Stomach smooth muscle (tissue), 2 donors: ENCODE data around the gene PDE4B.
"Not testable (repeated sequence)": the region's sequence is repeated elsewhere in the genome, so short reads cannot be mapped to it uniquely, and the experiment has no call there.

ENCODE experiments used
- H3K27ac ChIP-seq: one replicate; pipeline ENCODE4 v1.7.0; 2013; ENCODE audit warnings: mild to moderate bottlenecking, low read length, inconsistent platforms
- H3K27me3 ChIP-seq, 2 donors: one replicate each; pipeline ENCODE4 v1.7.0; 2013; ENCODE audit warnings: low read length in 2 of 2; ENCODE audit not compliant: insufficient read depth in 2 of 2, control insufficient read depth in 1 of 2
- H3K36me3 ChIP-seq, 2 donors: one replicate each; pipeline ENCODE4 v1.7.0; 2013; ENCODE audit warnings: low read length in 2 of 2; ENCODE audit not compliant: control insufficient read depth in 2 of 2, insufficient read depth in 2 of 2
- H3K4me1 ChIP-seq: one replicate; pipeline ENCODE4 v1.7.0; 2013; ENCODE audit warnings: low read length; ENCODE audit not compliant: control insufficient read depth, insufficient read depth
- H3K4me3 ChIP-seq, 2 donors: one replicate each; pipeline ENCODE4 v1.7.0; 2013; ENCODE audit warnings: low read length in 2 of 2
- H3K9ac ChIP-seq, 2 donors: one replicate each; pipeline ENCODE4 v1.7.0; 2013; ENCODE audit warnings: low read length in 2 of 2, mild to moderate bottlenecking in 1 of 2
- H3K9me3 ChIP-seq, 2 donors: one replicate each; pipeline ENCODE4 v1.7.0; 2013; ENCODE audit warnings: low read length in 2 of 2; ENCODE audit not compliant: control insufficient read depth in 2 of 2
- donor health status: healthy.
- donor health status: Pancreatic carcinoma.

Gene PDE4B

DNA sequence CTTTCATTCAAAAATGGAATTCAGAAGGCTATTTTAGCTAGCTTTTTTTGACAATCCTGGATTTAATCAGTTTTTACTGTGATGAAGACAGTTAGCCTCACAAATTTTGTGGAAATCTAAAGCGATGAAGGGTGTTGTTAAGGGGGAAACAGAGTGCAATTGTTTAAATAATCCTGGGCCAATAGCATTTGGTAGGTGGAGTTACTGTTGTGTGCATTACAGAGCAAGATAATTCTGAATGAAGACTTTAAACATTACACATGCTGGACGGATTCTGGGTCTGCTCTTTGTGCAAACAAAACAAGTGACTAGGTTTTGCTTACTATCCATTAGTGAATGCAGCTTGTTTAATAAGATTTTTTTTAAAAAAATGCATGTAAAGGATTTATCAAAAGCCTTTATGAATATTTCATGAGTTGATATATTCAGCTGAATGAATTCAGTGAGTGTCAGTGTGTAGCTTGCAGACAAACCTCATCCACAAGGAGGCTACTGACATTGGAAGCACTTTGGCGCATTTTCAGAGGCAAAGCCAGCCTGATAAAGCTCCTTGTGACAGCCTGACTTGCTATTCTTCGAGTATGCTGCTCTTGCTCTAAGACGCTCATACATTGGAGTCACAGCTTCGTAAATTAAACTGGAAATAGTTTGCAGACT, 199.6 kb downstream of the PDE4B start:
- Histone ChIP-seq H3K9ac (no peak overlapping the region), H3K27ac (no peak overlapping the region)

DNA sequence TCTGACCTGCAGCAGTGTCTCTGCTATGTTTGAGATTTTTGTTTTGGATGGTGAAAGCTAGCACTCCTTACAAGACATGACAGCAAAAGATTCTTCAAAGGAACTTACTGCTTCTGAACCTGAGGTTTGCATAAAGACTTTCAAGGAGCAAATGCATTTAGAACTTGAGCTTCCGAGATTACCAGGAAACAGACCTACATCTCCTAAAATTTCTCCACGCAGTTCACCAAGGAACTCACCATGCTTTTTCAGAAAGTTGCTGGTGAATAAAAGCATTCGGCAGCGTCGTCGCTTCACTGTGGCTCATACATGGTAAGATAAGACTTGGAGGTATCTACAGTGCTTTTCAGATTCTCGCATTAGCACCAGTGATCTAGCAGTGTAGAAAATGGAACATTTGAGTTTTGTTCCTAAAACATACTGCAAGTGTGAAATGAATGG, 200.2 kb downstream of the PDE4B start:
- Histone ChIP-seq H3K36me3 (no peaks in the 10 kb centered on the region), H3K4me1 (no peaks in the 10 kb centered on the region), H3K9me3 (no peaks in the 10 kb centered on the region), H3K4me3 (peak overlapping the region in 1 of 2 donors; percentile 16), H3K27ac (no peak overlapping the region), H3K9ac (no peak overlapping the region), H3K27me3 (no peaks in the 10 kb centered on the region)

More for the DNA sequence above, 199.6 kb downstream of the PDE4B start:
- peak overlapping the region in 1 of 2 donors; percentile 16 for H3K4me3 ChIP-seq
- no peaks in the 10 kb centered on the region for H3K4me1 ChIP-seq
- H3K9me3 ChIP-seq = no peaks in the 10 kb centered on the region
- no peaks in the 10 kb centered on the region for H3K36me3 ChIP-seq
- no peaks in the 10 kb centered on the region for H3K27me3 ChIP-seq

DNA sequence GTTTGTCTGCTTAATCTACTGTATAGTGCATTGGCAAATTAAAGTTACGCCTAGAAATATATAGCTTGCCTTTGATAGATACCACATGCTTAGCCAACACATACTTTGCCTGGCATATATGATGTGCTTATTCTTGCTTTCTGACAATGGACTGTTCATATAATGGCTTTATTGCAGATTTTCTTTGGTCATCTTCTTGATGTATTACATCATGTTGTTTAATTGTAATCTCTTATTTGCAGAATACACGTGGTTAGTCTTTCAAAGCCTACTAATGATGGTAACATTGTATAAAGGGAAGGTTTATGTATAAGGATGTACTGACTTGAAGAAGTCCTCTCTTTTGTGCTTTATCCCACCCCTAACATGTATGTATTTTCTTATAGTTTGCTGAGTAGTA, 201.5 kb downstream of the PDE4B start:
- Histone ChIP-seq H3K9me3 (no peaks in the 10 kb centered on the region), H3K9ac (no peak overlapping the region), H3K27ac (no peak overlapping the region), H3K27me3 (no peaks in the 10 kb centered on the region), H3K4me3 (no peak overlapping the region), H3K36me3 (no peaks in the 10 kb centered on the region), H3K4me1 (no peaks in the 10 kb centered on the region)

DNA sequence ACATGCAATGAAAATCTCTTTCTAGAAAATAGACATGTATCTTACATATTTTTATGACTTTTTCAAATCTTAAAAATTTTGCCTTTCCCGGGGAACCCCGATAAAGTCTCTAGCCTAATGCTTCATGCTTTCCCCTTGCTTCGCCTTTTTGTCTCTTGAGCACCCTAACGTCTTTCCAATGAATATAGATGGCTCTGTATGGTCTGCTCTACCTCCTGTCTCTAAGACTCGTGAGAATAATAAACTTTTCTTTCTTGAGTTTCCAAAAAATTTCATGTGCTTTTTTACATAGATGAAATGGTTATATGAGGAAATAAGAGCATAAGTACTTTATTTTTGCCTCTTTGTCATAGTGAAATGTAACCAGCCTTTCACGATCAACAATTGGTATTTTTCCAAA, 202.6 kb downstream of the PDE4B start:
- no peaks in the 10 kb centered on the region for H3K4me1 ChIP-seq
- no peak overlapping the region for H3K9ac ChIP-seq
- no peaks in the 10 kb centered on the region for H3K27me3 ChIP-seq
- H3K27ac ChIP-seq = no peak overlapping the region
- no peaks in the 10 kb centered on the region for H3K9me3 ChIP-seq
- H3K36me3 ChIP-seq = no peaks in the 10 kb centered on the region
- no peak overlapping the region for H3K4me3 ChIP-seq

DNA sequence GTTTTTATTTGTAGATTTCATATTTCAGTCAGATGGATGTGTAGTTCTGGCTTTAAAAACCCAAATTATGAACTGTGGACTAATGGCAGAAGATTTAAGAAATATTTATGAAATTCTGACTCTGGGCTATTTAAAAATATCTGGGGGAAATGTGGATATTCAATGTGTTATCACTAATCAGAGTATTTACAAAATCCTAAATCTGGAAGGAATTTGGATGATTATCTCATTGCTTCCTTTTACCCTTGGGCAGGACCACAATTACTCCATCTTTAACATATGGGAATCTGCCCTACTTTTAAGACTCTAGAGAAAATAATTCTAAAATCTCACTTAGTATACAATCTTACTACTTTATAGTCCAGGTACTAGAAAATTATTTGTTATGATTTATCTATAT, 203.2 kb downstream of the PDE4B start:
- no peak overlapping the region for H3K27ac ChIP-seq

DNA sequence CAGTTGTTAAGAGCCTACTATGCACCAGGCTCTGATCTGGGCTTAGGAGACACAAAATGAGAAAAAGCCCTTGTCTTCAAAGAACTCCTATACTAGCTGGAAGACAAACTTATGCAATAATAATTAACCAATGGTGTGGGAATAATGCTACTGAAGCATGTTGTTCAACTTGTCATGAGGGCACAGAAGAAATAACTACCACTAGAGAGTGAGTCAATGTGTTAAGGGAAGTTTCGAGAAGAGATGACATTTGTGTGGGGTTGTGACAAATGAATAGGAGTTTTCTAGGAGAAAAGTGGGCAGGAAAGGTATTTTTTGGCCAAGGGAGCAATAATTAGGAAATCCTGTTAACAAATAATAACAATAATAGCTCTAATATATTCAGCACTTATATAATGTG, 205.0 kb downstream of the PDE4B start:
- Histone ChIP-seq H3K4me3 (no peak overlapping the region), H3K4me1 (no peaks in the 10 kb centered on the region), H3K27me3 (no peaks in the 10 kb centered on the region), H3K9ac (no peak overlapping the region), H3K9me3 (no peaks in the 10 kb centered on the region), H3K27ac (no peak overlapping the region), H3K36me3 (no peaks in the 10 kb centered on the region)

More for the DNA sequence above, 203.2 kb downstream of the PDE4B start:
- Histone ChIP-seq H3K9me3 (no peaks in the 10 kb centered on the region), H3K4me1 (no peaks in the 10 kb centered on the region), H3K36me3 (no peaks in the 10 kb centered on the region), H3K9ac (no peak overlapping the region), H3K27me3 (no peaks in the 10 kb centered on the region), H3K4me3 (no peak overlapping the region)

DNA sequence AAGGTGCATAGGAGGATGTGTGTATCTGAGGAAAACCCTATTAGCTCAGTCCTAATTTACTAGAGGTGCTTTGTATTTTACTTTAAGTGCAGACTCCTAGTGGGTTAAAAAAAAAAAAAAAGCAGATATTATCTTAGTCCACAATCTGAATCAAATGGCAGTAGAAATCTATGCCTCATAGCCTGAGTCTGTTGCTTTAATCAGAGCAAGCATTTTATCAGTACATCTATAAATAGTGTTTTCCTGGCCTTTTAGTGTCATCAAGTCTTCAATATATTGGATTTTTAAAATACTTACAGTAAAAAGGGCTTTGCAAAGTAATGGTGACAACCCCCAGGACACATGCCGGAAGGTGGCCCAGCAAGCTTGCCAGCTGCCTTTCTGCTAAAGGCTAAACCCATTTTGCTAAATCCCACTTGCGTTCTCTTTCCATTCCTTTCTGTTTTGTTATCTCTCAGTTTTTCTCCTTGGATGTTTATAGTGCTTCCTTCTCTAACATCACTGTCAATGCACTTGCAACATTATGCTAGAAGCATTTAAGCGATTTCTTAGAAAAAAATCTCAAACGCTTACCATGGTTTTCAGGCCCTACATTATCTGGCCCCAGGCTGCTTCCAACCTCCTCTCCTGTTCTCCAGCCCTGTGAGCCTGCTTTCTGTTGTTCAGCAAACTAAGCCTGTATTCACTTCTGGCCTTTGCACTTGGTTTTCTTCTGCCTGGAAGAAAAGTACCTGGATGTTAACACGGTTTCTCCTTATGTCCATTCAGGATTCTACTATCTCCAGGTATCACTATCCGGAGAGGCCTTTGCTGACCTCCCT, 206.3 kb downstream of the PDE4B start:
- H3K27ac ChIP-seq = no peak overlapping the region

DNA sequence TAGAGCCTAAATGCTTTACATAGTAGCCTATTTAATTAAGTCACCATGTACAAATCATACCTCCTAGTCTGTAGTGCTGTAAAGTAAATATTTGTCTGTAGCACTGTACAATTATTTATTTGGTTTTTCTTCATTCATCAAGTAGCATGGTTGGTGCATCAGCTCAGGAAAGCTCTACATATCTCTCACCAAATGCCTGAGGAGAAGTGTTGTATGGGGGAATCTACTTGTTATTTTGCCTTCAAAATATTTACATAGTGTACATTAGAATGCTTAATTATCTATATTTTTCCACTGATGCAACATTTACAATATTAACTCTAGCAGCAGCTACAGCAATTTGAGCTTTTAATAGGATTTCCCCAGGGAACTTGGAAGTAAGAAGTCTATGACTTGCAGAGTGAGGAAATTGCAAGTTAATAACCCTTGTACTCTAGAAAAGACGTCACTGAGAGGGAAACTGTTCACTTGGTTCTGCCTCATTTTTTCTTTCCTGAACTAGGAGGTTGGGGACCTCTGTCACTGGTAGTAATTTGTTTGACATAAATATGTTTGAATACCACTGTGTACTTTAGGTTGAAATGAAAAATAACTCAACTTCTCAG, 207.4 kb downstream of the PDE4B start:
- Histone ChIP-seq H3K36me3 (no peaks in the 10 kb centered on the region), H3K9ac (no peak overlapping the region), H3K4me1 (no peaks in the 10 kb centered on the region), H3K4me3 (no peak overlapping the region), H3K27me3 (no peaks in the 10 kb centered on the region), H3K9me3 (no peaks in the 10 kb centered on the region), H3K27ac (no peak overlapping the region)

More for the DNA sequence above, 206.3 kb downstream of the PDE4B start:
- no peaks in the 10 kb centered on the region for H3K36me3 ChIP-seq
- no peaks in the 10 kb centered on the region for H3K9me3 ChIP-seq
- H3K4me1 ChIP-seq = no peaks in the 10 kb centered on the region
- H3K9ac ChIP-seq = no peak overlapping the region
- no peaks in the 10 kb centered on the region for H3K27me3 ChIP-seq
- H3K4me3 ChIP-seq = no peak overlapping the region

DNA sequence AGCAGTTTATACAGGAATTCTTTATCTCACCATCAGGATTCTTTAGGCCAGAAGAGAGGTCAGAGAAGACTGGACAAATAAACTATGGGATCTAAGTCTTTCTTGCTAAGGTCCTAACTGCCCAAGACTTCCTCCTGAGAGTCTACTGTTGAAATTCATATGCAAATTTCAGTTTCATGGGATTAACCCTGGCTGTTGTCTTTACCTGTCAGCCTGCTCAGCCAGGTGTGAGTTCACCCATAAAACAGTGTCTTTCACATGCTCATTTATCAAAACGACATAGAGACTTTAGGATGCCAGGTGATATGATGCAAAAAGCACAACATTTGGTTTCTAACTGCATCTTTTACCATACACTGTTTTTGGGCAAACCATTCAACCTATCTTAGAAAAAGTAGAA, 211.0 kb downstream of the PDE4B start:
- H3K4me1 ChIP-seq = no peaks in the 10 kb centered on the region
- no peaks in the 10 kb centered on the region for H3K36me3 ChIP-seq
- no peak overlapping the region for H3K9ac ChIP-seq
- H3K27me3 ChIP-seq = no peaks in the 10 kb centered on the region
- H3K9me3 ChIP-seq = no peaks in the 10 kb centered on the region
- no peak overlapping the region for H3K27ac ChIP-seq
- H3K4me3 ChIP-seq = no peak overlapping the region

DNA sequence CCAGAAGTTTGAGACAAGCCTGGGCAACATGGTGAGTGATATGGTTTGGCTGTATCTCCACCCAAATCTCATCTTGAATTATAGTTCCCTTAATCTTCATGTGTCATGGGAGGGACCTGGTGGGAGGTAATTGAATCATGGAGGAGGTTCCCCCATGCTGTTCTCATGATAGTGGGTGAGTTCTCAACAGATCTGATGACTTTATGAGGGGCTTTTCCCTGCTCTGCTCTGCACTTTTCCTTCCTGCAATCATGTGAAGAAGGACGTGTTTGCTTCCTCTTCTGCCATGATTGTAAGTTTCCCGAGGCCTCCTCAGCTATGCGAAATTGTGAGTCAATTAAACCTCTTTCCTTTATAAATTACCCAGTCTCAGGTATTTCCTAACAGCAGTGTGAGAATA, 213.8 kb downstream of the PDE4B start:
- not testable (repeated sequence) for H3K27me3 ChIP-seq, H3K4me1 ChIP-seq, H3K4me3 ChIP-seq, H3K27ac ChIP-seq, H3K36me3 ChIP-seq, H3K9me3 ChIP-seq, H3K9ac ChIP-seq
